GM10248 (cell line): ENCODE data around the gene GAS7.

Source experiments
- CTCF ChIA-PET: fragments of 300-600 bp; sonication (Branson Sonifier 250); formaldehyde crosslinking; extraction: SDS; loops from one replicate; lab custom pipeline; 2021; ENCODE audit warnings: antibody characterized with exemption; lab: Yijun Ruan, JAX
- POLR2A ChIA-PET: fragments of 350-650 bp; sonication (Branson Sonifier 250); formaldehyde crosslinking; extraction: SDS; loops from one replicate; lab custom pipeline; 2020; ENCODE audit warnings: antibody characterized with exemption; lab: Yijun Ruan, JAX
- DNase-seq: peaks from one replicate; pipeline ENCODE4 v3.0.0; 2012; ENCODE audit errors: extremely low spot score
- CTCF ChIP-seq: IDR thresholded peaks from 2 replicates; pipeline ENCODE4 v1.5.1; 2012; ENCODE audit warnings: mild to moderate bottlenecking, low read depth; ENCODE audit errors: extremely low read depth, missing control alignments, control extremely low read depth

GAS7 gene

GRCh38 chr17:10177913-10178505, 20.4 kb downstream of the GAS7 start:
- TF ChIP-seq CTCF = no peak
- no peak for DNase-seq
- ChIA-PET CTCF (interaction anchor here (1.0 to 1.7 kb wide), 2 partner anchors 10 to 49 kb away, joined by 5 read pairs; no protein-coding TSS in a partner anchor), POLR2A (interaction anchor here (0.5 kb wide), 1 partner anchor 16 kb away, joined by 6 read pairs; no protein-coding TSS in a partner anchor)

GRCh38 chr17:10177131-10177912, 21.1 kb downstream of the GAS7 start:
- TF ChIP-seq CTCF = no peak
- no peak for DNase-seq
- ChIA-PET CTCF (interaction anchor here (1.1 to 1.7 kb wide), 2 partner anchors 10 to 62 kb away, joined by 3 to 5 read pairs; no protein-coding TSS in a partner anchor), POLR2A (no interaction called here)

- CTCF ChIA-PET = interaction anchor here (1.0 to 2.1 kb wide), 3 partner anchors 8 to 52 kb away, joined by 3 to 8 read pairs (median 3); no protein-coding TSS in a partner anchor
- no peak for TF ChIP-seq CTCF
- POLR2A ChIA-PET = no interaction called here
- no peak for DNase-seq
Observed at GRCh38 chr17:10173913-10174312, 24.5 kb downstream of the GAS7 start.

- ChIA-PET CTCF (no interaction called here), POLR2A (no interaction called here)
- no peak for DNase-seq
- no peak for TF ChIP-seq CTCF
Observed at GRCh38 chr17:10172778-10173177, 25.6 kb downstream of the GAS7 start.

- POLR2A ChIA-PET = no interaction called here
- CTCF ChIA-PET = interaction anchor here (0.8 to 2.2 kb wide), 2 partner anchors 11 to 20 kb away, joined by 3 to 8 read pairs; no protein-coding TSS in a partner anchor
- no peak for TF ChIP-seq CTCF
- DNase-seq = peak; percentile 45
Observed at GRCh38 chr17:10172241-10172741, 26.1 kb downstream of the GAS7 start.

GRCh38 chr17:10171581-10171981, 26.8 kb downstream of the GAS7 start:
- ChIA-PET POLR2A (no interaction called here), CTCF (interaction anchor here (0.8 to 2.2 kb wide), 2 partner anchors 10 to 21 kb away, joined by 3 to 8 read pairs; no protein-coding TSS in a partner anchor)
- no peak for TF ChIP-seq CTCF
- no peak for DNase-seq
